ENCODE data around the gene GDPD4.

DNA sequence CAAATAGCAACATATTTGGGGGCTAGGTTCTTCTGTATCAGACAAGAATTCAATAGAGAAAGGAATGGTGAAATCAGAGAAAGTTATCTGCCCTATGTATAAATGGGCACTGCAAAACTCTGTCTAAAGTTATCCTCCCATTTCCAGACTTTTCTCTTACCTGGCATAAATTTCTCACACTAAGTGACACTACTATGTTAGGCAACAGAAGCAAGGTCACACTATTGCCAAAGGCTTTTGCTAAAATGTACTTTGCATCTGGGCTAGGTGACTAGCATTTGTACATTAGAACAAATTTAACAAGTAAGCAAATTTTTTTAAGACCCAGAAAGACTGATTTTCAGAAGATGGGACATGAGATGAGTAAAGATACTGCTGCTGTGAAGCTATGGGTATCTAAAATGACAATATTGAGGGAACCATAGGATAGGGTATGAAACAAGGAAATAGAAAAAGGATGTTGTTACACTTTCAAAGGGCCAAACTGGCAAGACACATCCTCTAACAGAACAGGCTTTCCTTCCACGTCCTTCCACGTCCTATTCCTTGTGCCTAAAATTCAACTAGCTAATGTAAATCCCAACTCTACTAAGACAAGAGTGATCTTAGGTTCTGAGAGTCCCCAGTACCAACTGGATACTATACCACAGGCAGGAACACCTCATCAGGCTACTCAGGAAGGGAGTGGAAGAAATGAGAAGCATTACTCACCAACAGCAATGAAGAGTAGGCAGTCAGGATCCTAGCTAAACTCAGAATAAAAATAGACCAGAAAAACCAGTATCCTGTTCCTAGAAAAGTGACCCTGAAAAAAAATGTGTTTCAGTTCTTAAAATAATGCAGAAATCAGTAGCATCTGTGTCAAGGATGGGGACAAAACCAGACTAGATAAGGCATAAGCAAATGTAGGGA is 22.6 kb downstream of the GDPD4 start:
- no peak for TF ChIP-seq CTCF (IDR thresholded peaks at IDR 0.05)
- no peak for TF ChIP-seq POLR2A (IDR thresholded peaks at IDR 0.05)

All from Peyer's patch (tissue), 4 donors.